Naive B cell (primary cell): ENCODE measurements around the gene GRK5. TPM values are rescaled to one million over a fixed set of nuclear protein-coding genes. Genes with fewer than 3 reads are reported as not detected.
"Not testable (repeated sequence)": the region's sequence is repeated elsewhere in the genome, so short reads cannot be mapped to it uniquely, and the experiment has no call there.

Experiments used
- ATAC-seq, 2 donors: fragments of 150-1000 bp; cut with Tn5 transposase; 2 replicates each; pipeline ENCODE4 v1.10.0; 2021; ENCODE audit warnings: low read depth in 2 of 2, mild to moderate bottlenecking in 2 of 2, moderate library complexity in 2 of 2
- DNase-seq: peaks from one replicate; pipeline ENCODE4 v3.0.0; 2022
- H3K27ac Mint-ChIP-seq, 6 donors: one replicate each; pipeline ENCODE4 v1.8.0; 2020 to 2022; ENCODE audit warnings: mild to moderate bottlenecking in 6 of 6, mixed read lengths in 6 of 6, moderate library complexity in 5 of 6, inconsistent platforms in 2 of 6
- H3K27me3 Mint-ChIP-seq, 3 donors: one replicate each; pipeline ENCODE4 v1.8.0; 2021 to 2022; ENCODE audit warnings: mixed read lengths in 3 of 3, mild to moderate bottlenecking in 1 of 3
- H3K36me3 Mint-ChIP-seq, 2 donors: one replicate each; pipeline ENCODE4 v1.8.0; 2020 to 2022; ENCODE audit warnings: mixed read lengths in 2 of 2, inconsistent platforms in 1 of 2, mild to moderate bottlenecking in 1 of 2
- H3K4me1 Mint-ChIP-seq, 3 donors: one replicate each; pipeline ENCODE4 v1.8.0; 2020 to 2022; ENCODE audit warnings: mixed read lengths in 3 of 3, inconsistent platforms in 1 of 3, mild to moderate bottlenecking in 1 of 3, moderate library complexity in 1 of 3
- H3K4me3 Mint-ChIP-seq, 8 donors: one replicate each; pipeline ENCODE4 v1.8.0; 2020 to 2022; ENCODE audit warnings: mild to moderate bottlenecking in 8 of 8, mixed read lengths in 8 of 8, moderate library complexity in 8 of 8, inconsistent platforms in 2 of 8
- H3K9me3 Mint-ChIP-seq, 7 donors: one replicate each; pipeline ENCODE4 v1.8.0; 2020 to 2022; ENCODE audit warnings: mixed read lengths in 7 of 7, mild to moderate bottlenecking in 5 of 7, inconsistent platforms in 2 of 7, moderate library complexity in 1 of 7
- polyA plus RNA-seq, 6 donors: library from polyadenylated mRNA; unstranded; fragments of 300-500 nt; fragmentation: Illumina TruSeq; gene quantifications; one replicate each; pipeline ENCODE4 v1.2.3, GENCODE V29; 2021; ENCODE audit warnings: low read depth in 6 of 6

The GRK5 gene
- polyA plus RNA-seq, 6 donors from 2014 or later, result 7.2 to 24.6 (median 13.7) TPM

DNA sequence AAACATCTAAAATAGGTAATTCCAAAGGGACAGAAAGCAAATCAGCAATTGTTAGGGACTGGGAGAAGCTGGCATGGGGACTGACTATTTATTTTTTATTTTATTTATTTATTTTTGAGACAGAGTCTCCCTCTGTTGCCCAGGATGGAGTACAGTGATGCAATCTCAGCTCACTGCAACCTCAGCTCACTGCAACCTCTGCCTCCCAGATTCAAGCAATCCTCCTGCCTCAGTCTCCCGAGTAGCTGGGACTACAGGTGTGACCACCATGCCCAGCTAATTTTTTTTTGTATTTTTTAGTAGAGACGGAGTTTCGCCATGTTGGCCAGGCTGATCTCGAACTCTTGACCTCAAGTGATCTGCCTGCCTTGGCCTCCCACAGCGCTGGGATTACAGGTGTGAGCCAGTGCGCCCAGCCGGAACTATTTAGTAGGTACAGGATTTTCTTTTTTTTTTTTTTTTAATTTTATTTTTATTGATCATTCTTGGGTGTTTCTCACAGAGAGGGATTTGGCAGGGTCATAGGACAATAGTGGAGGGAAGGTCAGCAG lies 26.4 kb upstream of the GRK5 start:
- H3K36me3 Mint-ChIP-seq, H3K27me3 Mint-ChIP-seq, DNase-seq, H3K4me3 Mint-ChIP-seq, H3K9me3 Mint-ChIP-seq, ATAC-seq, H3K27ac Mint-ChIP-seq: not testable (repeated sequence)
- peaks cover 6 to 26% (median 16%) of the 10 kb centered on the region in 3 donors for H3K4me1 Mint-ChIP-seq

DNA sequence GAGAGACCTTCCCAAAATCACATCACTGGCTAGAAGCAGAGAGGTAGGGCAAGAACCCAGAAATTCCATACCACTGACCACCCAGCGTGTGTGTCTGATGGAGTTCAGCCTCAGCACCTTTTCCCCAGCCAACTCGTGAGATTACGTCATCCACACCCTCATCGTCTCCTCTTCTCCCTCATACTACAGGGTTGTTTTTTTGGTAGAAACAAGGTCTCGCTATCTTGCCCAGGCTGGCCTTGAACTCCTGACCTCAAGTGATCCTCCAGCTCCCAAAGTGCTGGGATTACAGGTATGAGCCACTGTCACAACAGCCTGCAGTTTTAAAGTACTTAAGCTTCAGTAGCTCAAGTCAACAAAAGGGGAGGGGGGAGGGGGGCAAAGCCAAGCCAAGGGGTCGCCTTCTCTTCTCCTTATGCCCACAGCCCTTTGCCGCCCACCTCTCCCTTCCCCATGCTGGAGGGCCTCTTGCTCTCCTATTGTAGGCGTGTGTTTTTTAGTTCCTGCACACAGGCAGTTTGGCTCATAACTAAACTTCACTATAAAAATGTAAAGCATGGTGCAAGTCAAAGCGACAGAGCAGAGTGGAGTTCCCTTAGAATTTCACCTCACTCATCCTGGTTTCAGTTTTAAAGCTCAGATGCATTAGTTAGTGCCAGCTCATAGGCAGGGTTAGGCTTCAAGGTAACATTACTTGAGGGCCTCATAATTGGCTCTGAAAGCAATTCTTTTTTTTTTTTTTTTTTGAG lies 23.5 kb upstream of the GRK5 start:
- Mint-ChIP-seq H3K36me3 (no peaks in the 10 kb centered on the region), H3K27me3 (no peaks in the 10 kb centered on the region), H3K4me3 (peak overlapping the region in 1 of 8 donors; percentile 43), H3K27ac (no peak overlapping the region), H3K4me1 (peaks cover 0 to 5% (median 0%) of the 10 kb centered on the region in 3 donors), H3K9me3 (peaks cover 0 to 1% (median 0%) of the 10 kb centered on the region in 7 donors)
- DNase-seq (no peak), ATAC-seq (no peak)

DNA sequence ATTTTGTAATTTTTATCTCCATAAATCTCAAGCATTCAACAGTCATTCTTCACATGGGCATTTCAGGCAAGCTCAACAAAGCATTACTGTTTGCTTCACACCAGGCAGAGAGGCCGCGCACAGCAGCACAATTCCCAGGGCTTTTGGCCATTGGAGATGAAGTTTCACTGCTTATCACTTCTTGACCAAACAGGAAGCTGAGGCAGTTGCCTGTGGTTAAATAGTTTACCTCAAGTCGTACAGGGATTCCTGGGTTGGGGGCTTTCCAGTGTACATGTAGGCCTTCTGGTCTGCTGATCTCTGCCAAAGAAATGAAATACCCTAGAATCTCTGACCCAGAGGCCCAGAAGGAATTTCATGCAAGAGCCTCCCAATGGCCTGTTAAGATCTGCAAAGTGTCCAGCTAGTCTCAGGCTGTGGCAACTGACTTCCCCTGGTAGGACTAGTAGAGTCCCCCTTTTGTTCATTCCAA lies 17.5 kb upstream of the GRK5 start:
- DNase-seq, result no peak

DNA sequence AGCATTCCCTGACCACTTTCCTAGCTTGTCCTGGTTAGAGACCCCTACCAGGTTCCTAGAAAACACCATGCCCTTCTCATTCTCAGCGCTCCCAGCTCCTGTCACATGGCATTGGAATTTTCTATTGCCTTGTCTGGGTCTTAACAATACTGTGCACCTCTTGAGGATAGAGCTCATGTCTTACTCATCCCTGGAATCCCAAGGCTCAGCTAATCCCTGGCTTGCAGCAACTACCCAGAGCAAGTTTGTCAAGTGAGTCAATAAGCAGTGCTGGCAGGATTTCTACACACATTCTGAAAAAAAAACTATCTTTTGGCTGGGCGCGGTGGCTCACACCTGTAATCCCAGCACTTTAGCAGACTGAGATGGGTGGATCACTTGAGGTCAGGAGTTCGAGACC lies 17.0 kb upstream of the GRK5 start:
- Mint-ChIP-seq H3K4me3 (no peak overlapping the region), H3K4me1 (peaks cover 17 to 22% (median 17%) of the 10 kb centered on the region in 3 donors), H3K27ac (peak overlapping the region in 1 of 6 donors; percentile 40), H3K36me3 (no peaks in the 10 kb centered on the region), H3K9me3 (no peaks in the 10 kb centered on the region), H3K27me3 (peaks cover 0 to 10% (median 0%) of the 10 kb centered on the region in 3 donors)
- ATAC-seq (no peak), DNase-seq (no peak)

More for the DNA sequence above, 17.5 kb upstream of the GRK5 start:
- peaks cover 0 to 5% (median 0%) of the 10 kb centered on the region in 3 donors for H3K27me3 Mint-ChIP-seq
- H3K36me3 Mint-ChIP-seq, result no peaks in the 10 kb centered on the region
- H3K4me3 Mint-ChIP-seq, result no peak overlapping the region
- no peaks in the 10 kb centered on the region for H3K9me3 Mint-ChIP-seq
- no peak overlapping the region for H3K27ac Mint-ChIP-seq
- peaks cover 17 to 22% (median 17%) of the 10 kb centered on the region in 3 donors for H3K4me1 Mint-ChIP-seq
- ATAC-seq, result peak; percentile 67 to 90

DNA sequence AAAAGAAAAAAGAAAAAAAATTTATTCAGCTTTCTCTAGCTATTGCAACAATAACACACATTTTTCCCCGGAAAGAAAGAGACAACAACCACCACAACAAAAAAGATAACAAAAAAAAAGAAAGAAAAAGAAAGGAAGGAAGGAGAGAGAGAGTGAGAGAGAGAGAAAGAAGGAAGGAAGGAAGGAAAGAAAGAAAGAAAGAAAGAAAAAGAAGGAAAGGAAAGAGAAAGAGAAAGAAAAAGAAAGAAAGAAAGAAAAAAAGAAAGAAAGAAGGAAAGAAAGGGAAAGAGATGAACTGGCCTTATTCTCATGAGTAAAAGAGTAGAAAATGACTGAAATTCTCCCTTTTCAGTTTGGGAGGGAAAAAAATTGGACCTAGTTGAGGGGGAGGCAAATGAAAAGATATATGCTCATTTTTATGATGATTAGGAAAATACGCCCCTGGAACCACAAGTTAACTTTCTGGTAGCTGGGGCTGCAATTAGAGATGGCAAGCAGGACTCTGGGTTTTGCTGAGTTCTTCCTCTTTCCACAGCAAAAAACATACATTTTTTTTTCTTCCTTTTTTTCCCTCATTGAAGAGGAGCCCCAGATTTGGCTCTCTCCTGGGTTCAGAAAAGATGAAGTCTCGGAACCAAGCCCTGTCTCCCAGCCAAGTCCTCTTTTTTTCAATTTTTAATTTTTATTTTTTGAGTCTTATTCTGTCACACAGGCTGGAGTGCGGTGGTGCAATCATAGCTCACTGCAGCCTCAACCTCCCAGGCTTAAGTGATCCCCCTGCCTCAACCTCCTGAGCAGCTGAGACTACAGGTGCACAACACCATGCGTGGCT lies 16.2 kb upstream of the GRK5 start:
- H3K27me3 Mint-ChIP-seq, result peaks cover 0 to 12% (median 0%) of the 10 kb centered on the region in 3 donors
- H3K36me3 Mint-ChIP-seq, result no peaks in the 10 kb centered on the region
- DNase-seq (no peak), ATAC-seq (no peak)
- no peak overlapping the region for H3K4me3 Mint-ChIP-seq
- peaks cover 17 to 22% (median 17%) of the 10 kb centered on the region in 3 donors for H3K4me1 Mint-ChIP-seq
- no peaks in the 10 kb centered on the region for H3K9me3 Mint-ChIP-seq
- peak overlapping the region in 4 of 6 donors; percentile 25 to 66 (median 58) for H3K27ac Mint-ChIP-seq

DNA sequence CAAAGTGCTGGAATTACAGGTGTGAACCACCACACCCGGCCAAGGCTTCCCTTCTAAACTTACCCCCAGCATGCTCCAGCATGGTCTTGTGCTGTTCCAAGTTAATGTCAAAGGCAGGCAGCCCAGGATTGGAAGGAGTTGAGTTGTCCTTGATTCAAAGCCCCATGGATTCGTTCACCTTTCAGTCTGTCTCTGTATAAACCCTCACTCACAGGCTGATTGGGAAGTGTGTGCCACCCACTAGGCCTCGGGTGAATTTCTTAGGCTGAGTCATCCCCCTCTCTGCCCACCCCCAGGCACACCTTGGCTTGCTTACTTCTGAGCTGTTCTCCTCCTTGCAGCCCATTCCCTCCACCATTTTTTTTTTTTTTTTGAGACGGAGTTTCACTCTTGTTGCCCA lies 15.5 kb upstream of the GRK5 start:
- DNase-seq, result no peak
- peaks cover 17 to 22% (median 17%) of the 10 kb centered on the region in 3 donors for H3K4me1 Mint-ChIP-seq
- H3K27ac Mint-ChIP-seq, result peak overlapping the region in 2 of 6 donors; percentile 26 to 38
- peaks cover 0 to 12% (median 0%) of the 10 kb centered on the region in 3 donors for H3K27me3 Mint-ChIP-seq
- no peak overlapping the region for H3K4me3 Mint-ChIP-seq
- no peaks in the 10 kb centered on the region for H3K9me3 Mint-ChIP-seq
- ATAC-seq, result no peak
- H3K36me3 Mint-ChIP-seq, result no peaks in the 10 kb centered on the region

DNA sequence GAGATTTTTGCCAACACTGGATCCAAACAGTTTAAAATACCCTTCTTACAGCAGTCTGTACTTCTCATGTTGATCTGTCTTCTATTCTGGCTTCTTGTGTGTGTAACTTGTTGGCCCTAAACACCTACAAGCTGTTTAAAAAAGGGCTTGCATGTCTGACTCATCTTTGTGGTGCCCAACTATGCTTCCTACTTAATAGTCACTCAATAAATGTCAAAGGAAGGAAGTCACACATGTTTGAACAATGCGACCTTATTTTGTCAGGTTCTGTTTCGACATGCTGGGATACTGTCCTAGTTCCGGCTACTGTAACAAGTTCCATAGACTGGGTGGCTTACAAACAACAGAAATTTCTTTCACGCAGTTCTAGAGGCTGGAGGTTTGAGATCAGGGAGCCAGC lies 9.4 kb upstream of the GRK5 start:
- ATAC-seq (no peak), DNase-seq (no peak)
- no peak overlapping the region for H3K27ac Mint-ChIP-seq
- no peaks in the 10 kb centered on the region for H3K36me3 Mint-ChIP-seq
- no peak overlapping the region for H3K4me3 Mint-ChIP-seq
- peaks cover 5 to 11% (median 8%) of the 10 kb centered on the region in 3 donors for H3K4me1 Mint-ChIP-seq
- H3K9me3 Mint-ChIP-seq, result no peaks in the 10 kb centered on the region
- H3K27me3 Mint-ChIP-seq, result peaks cover 4 to 29% (median 8%) of the 10 kb centered on the region in 3 donors

DNA sequence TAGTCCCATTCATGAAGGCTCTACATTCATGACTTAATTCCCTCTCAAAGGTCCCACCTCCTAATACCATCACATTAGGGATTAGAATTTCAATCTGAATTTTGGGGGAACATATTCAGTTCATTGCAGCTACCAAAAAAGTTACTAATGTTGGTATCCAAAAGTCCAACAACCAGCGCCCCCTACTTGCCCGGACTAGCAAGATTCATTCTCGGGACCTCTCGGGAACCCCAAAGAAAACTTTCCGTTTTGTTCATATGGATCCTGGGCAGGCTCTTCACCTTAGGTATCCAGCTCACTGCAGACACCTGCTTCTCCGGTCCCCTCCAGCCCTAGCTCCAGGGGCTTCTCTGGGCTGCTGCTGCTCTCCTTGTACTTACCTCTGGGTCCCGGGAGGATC lies 8.9 kb upstream of the GRK5 start:
- no peaks in the 10 kb centered on the region for H3K36me3 Mint-ChIP-seq
- peak overlapping the region in 1 of 6 donors; percentile 38 for H3K27ac Mint-ChIP-seq
- peaks cover 5 to 11% (median 8%) of the 10 kb centered on the region in 3 donors for H3K4me1 Mint-ChIP-seq
- DNase-seq (no peak), ATAC-seq (no peak)
- peaks cover 4 to 29% (median 8%) of the 10 kb centered on the region in 3 donors for H3K27me3 Mint-ChIP-seq
- H3K9me3 Mint-ChIP-seq, result no peaks in the 10 kb centered on the region
- no peak overlapping the region for H3K4me3 Mint-ChIP-seq

DNA sequence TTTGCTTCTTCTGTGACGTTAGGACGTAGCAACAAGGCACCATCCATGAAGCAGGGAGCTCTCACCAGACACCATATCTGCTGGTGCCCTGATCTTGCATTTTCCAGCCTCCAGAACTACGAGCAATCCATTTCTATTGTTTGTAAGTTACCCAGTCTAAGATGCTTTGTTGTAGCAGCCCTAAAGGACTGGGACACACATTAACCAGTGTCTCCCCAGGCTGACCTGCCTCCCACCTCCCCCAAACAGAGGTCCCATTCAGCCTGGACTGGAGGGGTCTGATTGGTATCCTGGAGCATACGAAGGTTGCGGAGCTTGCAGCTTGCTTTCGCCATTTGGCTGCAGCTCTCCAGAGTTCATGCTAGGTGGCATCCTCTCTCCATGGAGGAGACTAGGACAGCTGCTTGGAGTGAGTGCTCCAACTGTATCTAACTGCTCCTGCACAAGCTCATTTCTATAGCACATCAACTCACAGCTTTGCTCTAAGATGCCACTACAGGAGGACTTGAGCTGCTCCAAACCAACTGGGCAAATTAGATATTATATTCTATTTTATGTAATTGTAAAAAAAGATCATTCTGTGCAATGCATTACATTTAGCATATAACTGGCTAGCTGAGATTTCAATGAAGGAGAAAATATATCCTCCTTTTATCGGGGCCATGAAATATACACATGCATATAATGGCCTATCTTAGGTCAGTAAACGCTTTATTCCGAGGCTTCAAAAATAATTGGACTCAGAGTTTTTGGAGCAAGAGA lies 8.0 kb upstream of the GRK5 start:
- Mint-ChIP-seq H3K4me1 (peaks cover 5 to 11% (median 8%) of the 10 kb centered on the region in 3 donors), H3K9me3 (no peaks in the 10 kb centered on the region), H3K27me3 (peaks cover 4 to 29% (median 8%) of the 10 kb centered on the region in 3 donors), H3K36me3 (no peaks in the 10 kb centered on the region), H3K27ac (no peak overlapping the region), H3K4me3 (no peak overlapping the region)
- DNase-seq, result peak; percentile 45
- ATAC-seq, result peak; percentile 82 to 93

DNA sequence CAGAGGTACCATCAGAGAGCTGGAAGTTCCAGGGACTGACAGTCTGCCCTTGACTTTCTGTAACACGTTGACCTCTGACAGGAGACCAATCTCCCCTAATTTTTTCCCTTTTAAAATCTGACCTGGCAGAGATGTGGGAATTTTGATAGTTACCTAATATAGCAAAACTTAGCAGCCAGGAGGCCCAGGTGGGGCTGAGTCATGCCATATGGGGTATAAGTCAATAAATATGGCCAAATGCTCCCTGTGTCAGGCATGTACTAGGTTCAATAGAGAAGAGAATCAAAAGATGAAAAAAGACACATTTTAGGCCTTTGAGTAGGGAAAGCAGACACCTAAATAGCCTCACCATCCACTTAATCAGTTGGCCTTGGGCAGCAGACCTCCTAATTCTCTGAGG lies 6.1 kb upstream of the GRK5 start:
- DNase-seq, result no peak
- H3K27me3 Mint-ChIP-seq, result peaks cover 4 to 17% (median 8%) of the 10 kb centered on the region in 3 donors
- H3K4me3 Mint-ChIP-seq, result no peak overlapping the region
- H3K4me1 Mint-ChIP-seq, result peaks cover 10 to 14% (median 10%) of the 10 kb centered on the region in 3 donors
- no peaks in the 10 kb centered on the region for H3K36me3 Mint-ChIP-seq
- ATAC-seq, result no peak
- peak overlapping the region in 2 of 6 donors; percentile 22 to 24 for H3K27ac Mint-ChIP-seq
- no peaks in the 10 kb centered on the region for H3K9me3 Mint-ChIP-seq

DNA sequence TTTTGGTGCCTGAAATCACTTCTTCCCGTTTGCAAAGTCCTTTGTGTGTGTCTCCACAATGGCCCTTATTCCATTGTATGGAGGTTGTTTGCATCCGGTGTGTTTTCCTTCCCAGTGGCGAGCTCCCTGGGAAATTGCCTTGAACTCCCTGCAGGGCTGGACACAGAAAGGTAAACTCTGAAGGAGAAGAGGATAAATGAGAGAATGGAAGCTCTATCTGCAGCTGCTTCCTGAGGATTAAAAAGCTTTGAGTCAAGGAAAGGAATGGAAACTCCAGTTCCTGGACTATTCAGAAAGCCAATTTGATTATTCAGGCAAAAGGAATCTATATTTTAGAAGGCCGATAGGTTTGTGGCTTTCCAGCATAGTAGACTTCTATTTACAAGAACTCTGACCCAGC lies 4.4 kb upstream of the GRK5 start:
- DNase-seq, result no peak
- H3K4me1 Mint-ChIP-seq, result peaks cover 14 to 23% (median 16%) of the 10 kb centered on the region in 3 donors
- no peaks in the 10 kb centered on the region for H3K9me3 Mint-ChIP-seq
- ATAC-seq, result no peak
- H3K27me3 Mint-ChIP-seq, result peaks cover 4 to 15% (median 8%) of the 10 kb centered on the region in 3 donors
- H3K27ac Mint-ChIP-seq, result no peak overlapping the region
- H3K36me3 Mint-ChIP-seq, result no peaks in the 10 kb centered on the region
- H3K4me3 Mint-ChIP-seq, result peak overlapping the region in 1 of 8 donors; percentile 12

DNA sequence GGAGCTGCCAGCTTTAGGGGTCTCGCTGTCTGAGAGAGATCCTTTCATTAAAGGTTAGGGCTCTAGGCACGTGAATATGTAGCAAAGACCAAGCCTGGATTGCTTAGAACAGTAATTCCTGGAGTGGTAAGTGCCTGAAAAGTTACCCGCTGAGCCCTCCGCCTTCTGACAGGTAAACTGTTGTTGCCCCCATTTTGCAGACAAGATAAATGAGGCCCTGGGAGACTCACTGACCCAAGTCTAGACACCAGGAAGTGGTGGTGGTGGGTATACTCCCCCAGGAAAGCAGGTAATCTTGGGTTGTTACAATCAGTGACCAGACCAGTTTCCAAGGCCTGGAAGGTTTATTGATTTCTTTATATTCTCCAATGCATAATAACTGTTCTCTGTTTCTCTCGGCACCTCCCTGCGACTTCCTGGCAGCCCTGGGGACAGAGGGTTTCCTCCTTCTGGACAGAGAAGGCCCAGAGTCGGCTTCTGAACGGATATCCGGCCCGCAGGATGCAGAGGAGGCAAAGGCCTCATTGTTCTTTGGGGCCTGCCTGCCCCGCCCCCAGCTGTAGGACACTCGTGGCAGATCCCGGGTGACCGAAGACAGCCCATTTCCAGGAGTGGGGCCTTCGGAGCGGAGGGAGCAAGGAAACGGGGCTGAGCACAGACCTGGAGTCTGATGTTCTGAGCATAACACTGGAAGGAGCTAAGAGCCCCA lies 1.3 kb upstream of the GRK5 start:
- Mint-ChIP-seq H3K36me3 (no peaks in the 10 kb centered on the region), H3K4me3 (peak overlapping the region; percentile 84 to 97 (median 92)), H3K27me3 (no peaks in the 10 kb centered on the region), H3K9me3 (no peaks in the 10 kb centered on the region), H3K27ac (peak overlapping the region; percentile 84 to 99 (median 98)), H3K4me1 (peaks cover 27 to 33% (median 27%) of the 10 kb centered on the region in 3 donors)
- no peak for ATAC-seq
- DNase-seq, result no peak
